WERI-Rb-1 (cell line): ENCODE results near the gene EZR.
"Not testable (repeated sequence)": the region's sequence is repeated elsewhere in the genome, so short reads cannot be mapped to it uniquely, and the experiment has no call there.

Source experiments
- DNase-seq: peaks from one replicate; pipeline ENCODE4 v3.0.0-alpha.2; 2020
- H3K27ac ChIP-seq: fragments of 250-450 bp; sonication (Bioruptor Pico); 2 replicates; pipeline ENCODE4 v1.5.1; 2020; ENCODE audit warnings: mild to moderate bottlenecking, moderate library complexity
- H3K27me3 ChIP-seq: fragments of 250-450 bp; sonication (Bioruptor Pico); 2 replicates; pipeline ENCODE4 v1.5.1; 2021; ENCODE audit warnings: mild to moderate bottlenecking, low read depth, moderate library complexity; ENCODE audit not compliant: insufficient read depth, severe bottlenecking
- H3K36me3 ChIP-seq: fragments of 250-450 bp; sonication (Bioruptor Pico); 2 replicates; pipeline ENCODE4 v1.5.1; 2020; ENCODE audit warnings: mild to moderate bottlenecking, moderate library complexity
- H3K4me3 ChIP-seq: 2 replicates; pipeline ENCODE4 v1.5.1; 2011; ENCODE audit warnings: low read depth, mild to moderate bottlenecking, control low read depth, low read length
- H3K9me3 ChIP-seq: fragments of 250-450 bp; sonication (Bioruptor Pico); 2 replicates; pipeline ENCODE4 v1.5.1; 2021; ENCODE audit warnings: mild to moderate bottlenecking, moderate library complexity; ENCODE audit not compliant: severe bottlenecking
- CTCF ChIP-seq: IDR thresholded peaks from 2 replicates; pipeline ENCODE4 v1.5.1; 2011; ENCODE audit warnings: low read depth, mild to moderate bottlenecking, control low read depth, inconsistent platforms, low read length

Gene EZR

GRCh38 chr6:158826819-158827501 is 7.8 kb upstream of the EZR start:
- TF ChIP-seq CTCF, result no peak
- H3K9me3 ChIP-seq, result no peaks in the 10 kb centered on the region
- H3K27ac ChIP-seq, result no peak overlapping the region
- H3K4me3 ChIP-seq, result no peak overlapping the region
- no peak for DNase-seq
- H3K36me3 ChIP-seq, result no peaks in the 10 kb centered on the region
- H3K27me3 ChIP-seq, result no peaks in the 10 kb centered on the region

DNA sequence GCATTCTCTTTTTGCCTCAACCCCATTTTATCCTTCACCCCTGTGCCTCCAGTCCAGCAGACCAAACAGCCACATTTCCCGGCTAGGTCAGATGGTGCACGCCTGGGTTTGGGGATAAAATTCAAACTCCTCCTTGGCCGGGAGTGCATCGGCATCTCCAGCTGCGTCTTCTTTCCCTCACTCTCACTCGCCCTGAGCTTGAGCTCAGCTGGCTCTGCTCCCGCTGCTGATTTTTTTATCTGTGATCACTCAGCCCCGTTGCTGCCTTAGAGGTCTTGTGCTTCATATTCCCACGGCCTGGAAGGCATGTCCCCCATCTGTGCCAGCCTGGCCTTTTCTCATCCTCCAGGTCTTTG is 6.8 kb upstream of the EZR start:
- no peak for TF ChIP-seq CTCF
- Histone ChIP-seq H3K36me3 (no peaks in the 10 kb centered on the region), H3K9me3 (no peaks in the 10 kb centered on the region), H3K27me3 (no peaks in the 10 kb centered on the region), H3K4me3 (no peak overlapping the region), H3K27ac (no peak overlapping the region)
- no peak for DNase-seq

DNA sequence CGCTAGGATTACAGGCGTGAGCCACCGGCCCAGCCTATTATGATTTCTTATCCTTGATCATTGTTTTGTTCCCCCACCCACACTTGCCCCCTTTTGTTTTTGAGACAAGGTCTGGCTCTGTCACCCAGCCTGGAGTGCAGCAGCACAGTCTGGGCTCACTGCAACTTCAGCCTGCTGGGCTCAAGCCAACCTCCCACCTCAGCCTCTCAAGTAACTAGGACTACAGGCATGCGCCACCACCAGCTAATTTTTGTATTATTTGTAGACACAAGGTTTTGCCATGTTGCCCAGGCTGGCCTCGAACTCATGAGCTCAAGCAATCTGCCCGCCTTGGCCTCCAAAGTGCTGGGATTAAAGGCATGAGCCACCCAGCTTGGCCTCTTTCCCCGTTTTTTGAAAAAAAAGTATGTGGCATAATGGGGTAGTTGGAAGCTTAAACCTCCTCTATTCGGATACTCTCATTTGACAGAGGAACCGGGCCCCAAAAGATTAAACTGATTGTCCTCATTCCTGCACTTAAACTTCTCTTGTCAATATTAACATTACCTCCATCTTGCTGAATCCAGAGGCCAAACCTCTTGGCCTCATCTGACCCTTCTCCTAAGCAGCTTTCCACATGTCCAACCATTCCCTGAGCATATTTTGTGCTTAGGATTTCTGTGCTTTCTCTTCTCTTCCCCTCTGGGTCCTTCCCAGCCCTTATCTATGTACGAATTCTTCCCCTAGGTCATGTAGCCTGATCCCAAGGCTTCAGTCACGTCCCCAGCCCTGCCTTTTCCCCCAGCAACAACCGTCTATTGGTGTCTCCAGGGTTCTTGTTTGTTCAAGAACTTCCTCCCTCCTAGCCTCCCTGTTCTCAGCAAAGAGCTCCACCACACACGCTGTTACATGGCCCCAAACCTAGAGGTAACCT is 6.1 kb upstream of the EZR start:
- no peaks in the 10 kb centered on the region for H3K36me3 ChIP-seq
- DNase-seq, result no peak
- no peak for TF ChIP-seq CTCF
- no peak overlapping the region for H3K27ac ChIP-seq
- no peaks in the 10 kb centered on the region for H3K9me3 ChIP-seq
- no peak overlapping the region for H3K4me3 ChIP-seq
- H3K27me3 ChIP-seq, result no peaks in the 10 kb centered on the region

GRCh38 chr6:158823616-158824015 is 4.4 kb upstream of the EZR start:
- not testable (repeated sequence) for H3K36me3 ChIP-seq, H3K4me3 ChIP-seq, H3K27ac ChIP-seq, H3K9me3 ChIP-seq, H3K27me3 ChIP-seq, DNase-seq

GRCh38 chr6:158819977-158820622 is 932 bp upstream of the EZR start:
- no peak overlapping the region for H3K27ac ChIP-seq
- H3K4me3 ChIP-seq, result no peak overlapping the region

More at GRCh38 chr6:158819977-158820622, 932 bp upstream of the EZR start:
- no peak for TF ChIP-seq CTCF
- H3K36me3 ChIP-seq, result peaks cover 29% of the 10 kb centered on the region
- H3K27me3 ChIP-seq, result no peaks in the 10 kb centered on the region
- H3K9me3 ChIP-seq, result no peaks in the 10 kb centered on the region
- no peak for DNase-seq
